ENCODE data around the gene KY. TPM values are rescaled to one million over a fixed set of nuclear protein-coding genes. Genes with fewer than 3 reads are reported as not detected.

Gene KY
- polyA plus RNA-seq, 1 donor from 2014 or later = 1.7 TPM

GRCh38 chr3:134666052-134666451 is 15.2 kb upstream of the KY start:
- Histone ChIP-seq H4K20me1 (ENCODE audit: insufficient read depth) (no peaks in the 10 kb centered on the region), H3K4me2 (ENCODE audit: low read length) (no peak overlapping the region), H3F3A (ENCODE audit: insufficient read depth, low read length, poor library complexity, severe bottlenecking) (no peaks in the 10 kb centered on the region), H2AFZ (ENCODE audit: low read depth, low read length) (no peak overlapping the region), H3K79me2 (replicated peaks; ENCODE audit: insufficient read depth, low read length) (no peaks in the 10 kb centered on the region), H3K9me3 (ENCODE audit: low read length) (no peaks in the 10 kb centered on the region), H3K4me3 (ENCODE audit: low read length) (no peak overlapping the region), H3K36me3 (ENCODE audit: insufficient read depth, low read length) (no peaks in the 10 kb centered on the region), H3K9ac (ENCODE audit: low read length) (no peak overlapping the region), H3K27me3 (ENCODE audit: insufficient read depth, low read depth, low read length) (no peaks in the 10 kb centered on the region), H3K27ac (ENCODE audit: low read length) (no peak overlapping the region), H3K9me2 (ENCODE audit: insufficient read depth, low read length) (no peaks in the 10 kb centered on the region)
- TF ChIP-seq EP300 (conservative IDR thresholded peaks at IDR 0.05; ENCODE audit: poor library complexity, severe bottlenecking) (no peak), MXI1 (conservative IDR thresholded peaks at IDR 0.05; ENCODE audit: poor library complexity, severe bottlenecking) (no peak), EZH2 (IDR thresholded peaks at IDR 0.05; ENCODE audit: borderline replicate concordance, insufficient read depth, low read length, poor library complexity, severe bottlenecking) (no peak), REST (IDR thresholded peaks at IDR 0.05; ENCODE audit: borderline replicate concordance) (no peak), POLR2AphosphoS5 (IDR thresholded peaks at IDR 0.05) (no peak), RAD21 (conservative IDR thresholded peaks at IDR 0.05) (no peak), TAF1 (IDR thresholded peaks at IDR 0.05; ENCODE audit: low read depth) (no peak), SMC3 (conservative IDR thresholded peaks at IDR 0.05; ENCODE audit: poor library complexity) (no peak)
- TF ChIP-seq, protein P1, sequence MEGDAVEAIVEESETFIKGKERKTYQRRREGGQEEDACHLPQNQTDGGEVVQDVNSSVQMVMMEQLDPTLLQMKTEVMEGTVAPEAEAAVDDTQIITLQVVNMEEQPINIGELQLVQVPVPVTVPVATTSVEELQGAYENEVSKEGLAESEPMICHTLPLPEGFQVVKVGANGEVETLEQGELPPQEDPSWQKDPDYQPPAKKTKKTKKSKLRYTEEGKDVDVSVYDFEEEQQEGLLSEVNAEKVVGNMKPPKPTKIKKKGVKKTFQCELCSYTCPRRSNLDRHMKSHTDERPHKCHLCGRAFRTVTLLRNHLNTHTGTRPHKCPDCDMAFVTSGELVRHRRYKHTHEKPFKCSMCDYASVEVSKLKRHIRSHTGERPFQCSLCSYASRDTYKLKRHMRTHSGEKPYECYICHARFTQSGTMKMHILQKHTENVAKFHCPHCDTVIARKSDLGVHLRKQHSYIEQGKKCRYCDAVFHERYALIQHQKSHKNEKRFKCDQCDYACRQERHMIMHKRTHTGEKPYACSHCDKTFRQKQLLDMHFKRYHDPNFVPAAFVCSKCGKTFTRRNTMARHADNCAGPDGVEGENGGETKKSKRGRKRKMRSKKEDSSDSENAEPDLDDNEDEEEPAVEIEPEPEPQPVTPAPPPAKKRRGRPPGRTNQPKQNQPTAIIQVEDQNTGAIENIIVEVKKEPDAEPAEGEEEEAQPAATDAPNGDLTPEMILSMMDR (IDR thresholded peaks at IDR 0.05; ENCODE audit: poor library complexity, severe bottlenecking) = no peak

DNA sequence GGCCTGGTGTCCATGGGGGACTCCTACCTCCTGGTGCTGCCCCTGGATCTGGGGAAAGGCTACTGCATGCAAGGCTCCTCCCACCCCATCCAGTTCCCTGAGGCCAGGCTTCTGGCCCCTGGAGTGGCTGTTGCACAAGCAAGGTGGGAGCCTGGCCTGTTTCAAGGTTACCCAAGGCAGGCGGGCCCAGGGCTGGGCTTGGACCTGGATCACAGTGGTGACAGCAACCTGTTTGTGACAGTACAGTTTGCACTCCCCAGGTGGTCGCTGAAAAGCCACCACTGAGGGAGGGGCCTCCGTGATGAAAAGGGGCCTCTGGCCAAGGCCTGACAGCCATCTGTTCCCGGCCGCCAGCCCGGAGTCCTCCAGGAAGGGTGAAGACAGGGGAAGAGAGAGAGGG is 14.4 kb upstream of the KY start:
- Histone ChIP-seq H3K9ac (ENCODE audit: low read length) (no peak overlapping the region), H4K20me1 (ENCODE audit: insufficient read depth) (no peaks in the 10 kb centered on the region), H2AFZ (ENCODE audit: low read depth, low read length) (no peak overlapping the region), H3K4me2 (ENCODE audit: low read length) (no peak overlapping the region), H3K9me2 (ENCODE audit: insufficient read depth, low read length) (no peaks in the 10 kb centered on the region), H3K9me3 (ENCODE audit: low read length) (no peaks in the 10 kb centered on the region), H3K4me3 (ENCODE audit: low read length) (no peak overlapping the region), H3K27me3 (ENCODE audit: insufficient read depth, low read depth, low read length) (no peaks in the 10 kb centered on the region), H3K27ac (ENCODE audit: low read length) (no peak overlapping the region), H3F3A (ENCODE audit: insufficient read depth, low read length, poor library complexity, severe bottlenecking) (no peaks in the 10 kb centered on the region), H3K36me3 (ENCODE audit: insufficient read depth, low read length) (no peaks in the 10 kb centered on the region), H3K79me2 (replicated peaks; ENCODE audit: insufficient read depth, low read length) (no peaks in the 10 kb centered on the region)
- TF ChIP-seq MXI1 (conservative IDR thresholded peaks at IDR 0.05; ENCODE audit: poor library complexity, severe bottlenecking) (no peak), EP300 (conservative IDR thresholded peaks at IDR 0.05; ENCODE audit: poor library complexity, severe bottlenecking) (no peak), RAD21 (conservative IDR thresholded peaks at IDR 0.05) (no peak), EZH2 (IDR thresholded peaks at IDR 0.05; ENCODE audit: borderline replicate concordance, insufficient read depth, low read length, poor library complexity, severe bottlenecking) (no peak), TAF1 (IDR thresholded peaks at IDR 0.05; ENCODE audit: low read depth) (no peak), POLR2AphosphoS5 (IDR thresholded peaks at IDR 0.05) (no peak), SMC3 (conservative IDR thresholded peaks at IDR 0.05; ENCODE audit: poor library complexity) (no peak), REST (IDR thresholded peaks at IDR 0.05; ENCODE audit: borderline replicate concordance) (no peak)
- TF ChIP-seq, protein P1 (IDR thresholded peaks at IDR 0.05; ENCODE audit: poor library complexity, severe bottlenecking) = no peak
